ENCODE data around the gene CRLF2.
"Not testable (repeated sequence)": the region's sequence is repeated elsewhere in the genome, so short reads cannot be mapped to it uniquely, and the experiment has no call there.

CRLF2 gene

DNA sequence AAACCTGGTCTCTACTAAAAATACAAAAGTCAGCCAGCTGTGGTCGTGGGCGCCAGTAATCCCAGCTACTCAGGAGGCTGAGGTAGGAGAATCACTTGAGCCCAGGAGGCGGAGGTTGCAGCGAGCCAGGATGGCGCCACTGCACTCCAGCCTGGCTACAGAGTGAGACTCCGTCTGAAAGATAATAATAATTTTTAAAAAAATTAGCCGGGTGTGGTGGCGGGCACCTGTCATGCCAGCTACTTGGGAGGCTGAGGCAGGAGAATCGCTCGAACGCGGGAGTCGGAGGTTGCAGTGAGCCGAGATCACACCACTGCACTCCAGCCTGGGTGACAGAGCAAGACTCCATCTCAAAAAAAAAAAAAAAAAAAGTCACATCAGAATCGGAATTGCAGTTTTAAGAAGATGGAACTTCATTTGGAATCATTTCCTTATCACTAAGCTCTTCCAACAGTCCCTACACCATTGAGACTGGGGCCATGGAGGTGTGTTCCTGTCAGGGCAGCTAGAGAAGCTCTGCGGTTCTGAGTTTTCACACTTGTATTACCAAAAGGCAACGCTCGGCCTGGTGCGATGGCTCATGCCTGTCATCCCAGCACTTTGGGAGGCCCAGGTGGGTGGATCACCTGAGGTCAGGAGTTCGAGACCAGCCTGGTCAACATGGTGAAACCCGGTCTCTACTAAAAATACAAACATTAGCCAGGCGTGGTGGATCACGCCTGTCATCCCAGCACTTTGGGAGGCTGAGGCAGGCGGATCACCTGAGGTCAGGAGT, 55.6 kb downstream of the CRLF2 start:
- H3K36me3 Mint-ChIP-seq (ENCODE audit: insufficient read depth); H3K4me3 Mint-ChIP-seq; H3K27me3 Mint-ChIP-seq; H3K27ac Mint-ChIP-seq (ENCODE audit: low read depth); ATAC-seq (replicated peaks; ENCODE audit: extremely low read depth, poor library complexity, severe bottlenecking); DNase-seq (ENCODE audit: low spot score in 2 of 2): not testable (repeated sequence)
- Mint-ChIP-seq H3K9me3 (peaks cover 19% of the 10 kb centered on the region), H3K4me1 (peaks cover 18% of the 10 kb centered on the region)

DNA sequence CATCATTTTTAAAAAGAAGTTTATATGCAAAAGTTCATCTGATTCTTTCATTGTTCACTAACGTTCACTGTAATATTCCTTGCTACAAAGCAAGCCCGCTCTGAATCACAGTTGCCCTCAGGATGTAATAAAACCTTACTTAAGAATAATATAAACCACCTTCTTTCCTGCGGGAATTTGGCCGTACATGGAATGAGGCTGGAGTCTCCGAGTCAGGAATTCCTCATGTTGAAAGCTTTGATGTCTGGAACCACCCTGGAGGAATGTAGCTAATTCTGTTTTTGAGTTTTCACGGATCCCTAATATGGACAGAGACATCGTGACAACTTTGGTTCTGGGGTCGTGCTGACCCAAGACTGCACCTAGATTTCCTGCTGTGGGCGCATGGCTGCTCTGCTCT, 58.5 kb downstream of the CRLF2 start:
- H3K36me3 Mint-ChIP-seq (ENCODE audit: insufficient read depth) = no peaks in the 10 kb centered on the region
- H3K27me3 Mint-ChIP-seq = peaks cover 21% of the 10 kb centered on the region
- no peak overlapping the region for H3K27ac Mint-ChIP-seq (ENCODE audit: low read depth)
- H3K9me3 Mint-ChIP-seq = peaks cover 5% of the 10 kb centered on the region
- no peak for ATAC-seq (replicated peaks; ENCODE audit: extremely low read depth, poor library complexity, severe bottlenecking)
- DNase-seq (ENCODE audit: low spot score in 2 of 2) = no peak
- no peak overlapping the region for H3K4me3 Mint-ChIP-seq
- H3K4me1 Mint-ChIP-seq = no peaks in the 10 kb centered on the region

DNA sequence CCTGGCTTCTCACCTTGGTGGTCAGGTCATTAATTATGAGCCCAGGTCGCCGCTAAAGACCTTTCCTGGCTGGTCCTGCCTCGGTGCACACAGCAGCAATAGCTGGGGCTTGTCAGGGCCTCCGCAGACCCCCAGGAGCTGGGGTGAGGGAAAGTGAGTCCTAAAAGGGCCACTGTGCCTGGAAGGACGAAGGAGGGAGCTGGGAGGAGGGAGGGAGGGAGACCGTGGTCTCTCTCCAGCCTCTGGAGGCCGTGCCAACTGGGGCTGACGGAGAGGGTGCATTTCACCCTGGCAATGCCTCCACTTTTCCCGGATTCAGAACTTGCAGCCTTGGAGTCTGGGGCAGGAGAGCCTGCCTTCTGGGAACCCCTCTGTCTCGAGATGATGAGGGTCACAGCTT, 60.4 kb downstream of the CRLF2 start:
- Mint-ChIP-seq H3K4me1 (no peaks in the 10 kb centered on the region), H3K9me3 (peaks cover 10% of the 10 kb centered on the region), H3K4me3 (no peak overlapping the region), H3K27me3 (peaks cover 30% of the 10 kb centered on the region), H3K27ac (ENCODE audit: low read depth) (no peak overlapping the region), H3K36me3 (ENCODE audit: insufficient read depth) (no peaks in the 10 kb centered on the region)
- ATAC-seq (replicated peaks; ENCODE audit: extremely low read depth, poor library complexity, severe bottlenecking) = no peak
- DNase-seq (ENCODE audit: low spot score in 2 of 2) = no peak

DNA sequence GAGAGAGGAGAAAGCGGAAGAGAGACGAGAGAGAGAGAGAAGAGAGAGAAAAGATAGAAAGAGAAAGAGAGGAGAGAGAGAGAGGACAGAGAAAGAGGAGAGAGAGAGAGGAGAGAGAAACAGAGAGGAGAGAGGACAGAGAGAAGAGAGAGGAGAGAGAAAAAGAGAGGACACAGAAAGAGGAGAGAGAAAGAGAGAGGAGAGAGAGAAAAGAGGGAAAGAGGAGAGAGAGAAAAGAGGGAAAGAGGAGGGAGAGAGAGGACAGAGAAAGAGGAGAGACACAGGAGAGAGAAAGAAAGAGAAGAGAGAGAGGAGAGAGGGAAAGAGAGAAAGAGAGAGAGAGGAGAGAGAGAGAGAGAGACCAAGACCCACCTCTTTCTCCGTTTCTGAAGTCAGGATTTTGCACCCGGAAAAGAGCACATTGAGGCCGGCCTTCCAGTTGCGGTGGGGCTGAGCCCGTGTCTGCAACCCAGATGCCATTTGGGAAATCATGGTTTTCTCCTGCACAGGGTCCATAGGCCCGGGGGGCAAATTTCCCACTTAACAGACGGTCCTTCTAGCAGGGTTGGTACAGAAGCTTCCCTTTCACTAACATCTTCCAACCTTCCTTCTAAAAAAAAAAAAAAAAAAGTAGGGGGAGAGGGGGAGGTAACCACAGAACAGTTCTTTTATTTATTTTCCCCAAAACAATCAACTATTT, 60.9 kb downstream of the CRLF2 start:
- Mint-ChIP-seq H3K4me1 (no peaks in the 10 kb centered on the region), H3K27ac (ENCODE audit: low read depth) (no peak overlapping the region), H3K9me3 (peaks cover 10% of the 10 kb centered on the region), H3K36me3 (ENCODE audit: insufficient read depth) (no peaks in the 10 kb centered on the region), H3K27me3 (peaks cover 30% of the 10 kb centered on the region), H3K4me3 (no peak overlapping the region)
- ATAC-seq (replicated peaks; ENCODE audit: extremely low read depth, poor library complexity, severe bottlenecking) (no peak), DNase-seq (ENCODE audit: low spot score in 2 of 2) (no peak)

DNA sequence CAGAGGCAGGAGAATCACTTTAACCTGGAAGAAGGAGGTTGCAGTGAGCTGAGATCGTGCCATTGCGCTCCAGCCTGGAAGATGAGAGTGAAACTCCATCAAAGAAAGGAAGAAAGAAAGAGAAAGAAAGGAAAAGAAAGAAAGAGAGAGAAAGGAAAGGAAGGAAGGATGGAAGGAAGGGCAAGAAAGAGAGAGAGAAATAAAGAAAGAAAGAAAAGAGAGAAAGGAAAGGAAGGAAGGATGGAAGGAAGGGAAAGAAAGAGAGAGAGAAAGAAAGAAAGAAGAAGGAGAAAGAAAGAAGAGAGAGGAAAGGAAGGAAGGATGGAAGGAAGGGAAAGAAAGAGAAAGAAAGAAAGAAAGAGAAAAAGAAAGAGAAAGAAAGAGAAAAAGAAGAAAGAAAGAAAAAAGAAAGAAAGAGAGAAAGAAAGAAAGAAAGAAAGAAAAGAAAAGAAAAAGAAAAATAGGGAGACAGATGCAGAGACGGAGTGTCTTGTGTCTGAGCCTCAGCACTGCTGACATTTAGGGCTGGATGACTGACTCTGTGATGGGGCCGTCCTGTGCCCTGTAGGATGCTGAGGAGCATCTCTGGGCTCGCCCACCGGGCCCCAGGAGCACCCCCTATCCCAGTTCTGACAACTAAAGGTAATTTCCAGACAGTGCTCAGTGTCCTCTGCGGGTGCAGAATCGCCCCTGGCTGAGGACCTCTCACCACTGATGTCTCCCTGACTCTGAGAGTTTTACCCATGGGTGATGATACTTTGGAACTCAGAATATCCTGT, 61.7 kb downstream of the CRLF2 start:
- Mint-ChIP-seq H3K36me3 (ENCODE audit: insufficient read depth) (no peaks in the 10 kb centered on the region), H3K4me3 (no peak overlapping the region), H3K27me3 (peaks cover 30% of the 10 kb centered on the region), H3K27ac (ENCODE audit: low read depth) (no peak overlapping the region), H3K9me3 (peaks cover 10% of the 10 kb centered on the region), H3K4me1 (no peaks in the 10 kb centered on the region)
- no peak for ATAC-seq (replicated peaks; ENCODE audit: extremely low read depth, poor library complexity, severe bottlenecking)
- no peak for DNase-seq (ENCODE audit: low spot score in 2 of 2)

- Mint-ChIP-seq H3K27ac (ENCODE audit: low read depth) (no peak overlapping the region), H3K9me3 (peaks cover 21% of the 10 kb centered on the region), H3K4me3 (no peak overlapping the region), H3K36me3 (ENCODE audit: insufficient read depth) (no peaks in the 10 kb centered on the region), H3K4me1 (no peaks in the 10 kb centered on the region), H3K27me3 (peaks cover 30% of the 10 kb centered on the region)
- DNase-seq (ENCODE audit: low spot score in 2 of 2) (no peak), ATAC-seq (replicated peaks; ENCODE audit: extremely low read depth, poor library complexity, severe bottlenecking) (no peak)
Observed at GRCh38 chrX:1147611-1148515, 64.6 kb downstream of the CRLF2 start.

DNA sequence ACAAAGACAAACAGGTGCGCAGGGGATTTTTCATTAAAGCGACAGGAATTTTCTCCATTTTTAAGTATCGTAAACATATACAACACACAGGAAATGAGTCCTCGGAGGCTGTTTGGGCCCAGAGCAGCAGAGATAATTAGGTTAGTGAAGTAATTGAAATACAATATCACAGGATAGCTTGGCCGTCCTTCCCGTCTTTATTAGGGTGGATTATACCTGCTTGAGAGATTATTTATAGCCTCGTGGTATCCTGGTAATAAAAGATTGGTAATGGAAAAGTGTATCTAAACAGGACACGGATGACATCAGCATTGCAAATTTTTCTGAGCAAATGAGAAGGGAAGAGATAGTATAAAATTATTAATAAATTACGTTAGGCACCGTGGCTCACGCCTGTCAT, 68.2 kb downstream of the CRLF2 start:
- Mint-ChIP-seq H3K36me3 (ENCODE audit: insufficient read depth) (no peaks in the 10 kb centered on the region), H3K4me1 (no peaks in the 10 kb centered on the region), H3K27me3 (peaks cover 13% of the 10 kb centered on the region), H3K4me3 (no peak overlapping the region), H3K9me3 (peaks cover 16% of the 10 kb centered on the region), H3K27ac (ENCODE audit: low read depth) (no peak overlapping the region)
- DNase-seq (ENCODE audit: low spot score in 2 of 2) (no peak), ATAC-seq (replicated peaks; ENCODE audit: extremely low read depth, poor library complexity, severe bottlenecking) (no peak)
